WTC11 (cell line): Measurements from ENCODE around the gene IGLL5. TPM values are rescaled to one million over a fixed set of nuclear protein-coding genes. Genes with fewer than 3 reads are reported as not detected.

Experiments
- ATAC-seq: fragments of 200-7000 bp; cut with Tn5 transposase; 2 replicates; pipeline ENCODE4 v1.10.0; 2021; ENCODE audit warnings: mild to moderate bottlenecking, moderate library complexity
- CTCF ChIA-PET: fragments of 300-600 bp; sonication (Branson Sonifier 250); formaldehyde crosslinking; loops from one replicate; lab custom pipeline; 2021; ENCODE audit warnings: antibody characterized with exemption; lab: Charles Lee
- POLR2A ChIA-PET: fragments of 350-600 bp; sonication (Branson Sonifier 250); formaldehyde crosslinking; loops from one replicate; lab custom pipeline; 2021; ENCODE audit warnings: antibody characterized with exemption; lab: Charles Lee
- DNase-seq: peaks from one replicate; pipeline ENCODE4 v3.0.0; 2021; ENCODE audit warnings: low spot score
- H3K27ac Mint-ChIP-seq: 2 replicates; pipeline ENCODE4 v1.8.0; 2021; ENCODE audit warnings: mixed read lengths
- H3K27me3 Mint-ChIP-seq: 2 replicates; pipeline ENCODE4 v1.8.0; 2021; ENCODE audit warnings: low read depth, mild to moderate bottlenecking, moderate library complexity, mixed read lengths
- H3K36me3 Mint-ChIP-seq: 2 replicates; pipeline ENCODE4 v1.8.0; 2021; ENCODE audit warnings: mixed read lengths
- H3K4me1 Mint-ChIP-seq: 2 replicates; pipeline ENCODE4 v1.8.0; 2022; ENCODE audit warnings: mixed read lengths
- H3K4me3 Mint-ChIP-seq: 2 replicates; pipeline ENCODE4 v1.8.0; 2021; ENCODE audit warnings: mild to moderate bottlenecking, moderate library complexity, mixed read lengths
- H3K9me3 Mint-ChIP-seq: 2 replicates; pipeline ENCODE4 v1.8.0; 2021; ENCODE audit warnings: mixed read lengths
- ATF2 ChIP-seq: sonication (generic); formaldehyde crosslinking; IDR thresholded peaks from 2 replicates; pipeline ENCODE4 v1.8.1; 2022; ENCODE audit warnings: low read depth, missing genetic modification reagents, borderline replicate concordance
- JAZF1 ChIP-seq: fragments of 250-450 bp; sonication (Bioruptor Pico); IDR thresholded peaks from 2 replicates; pipeline ENCODE4 v1.9.0; 2021; ENCODE audit warnings: moderate library complexity, mild to moderate bottlenecking, inconsistent platforms
- KAT7 ChIP-seq: sonication (generic); formaldehyde crosslinking; IDR thresholded peaks from 2 replicates; pipeline ENCODE4 v1.8.1; 2023; ENCODE audit warnings: missing genetic modification reagents, mild to moderate bottlenecking, borderline replicate concordance
- MAX ChIP-seq: sonication (generic); formaldehyde crosslinking; IDR thresholded peaks from 2 replicates; pipeline ENCODE4 v1.8.0; 2022; ENCODE audit warnings: mild to moderate bottlenecking, missing genetic modification reagents
- NR1H2 ChIP-seq: sonication (generic); formaldehyde crosslinking; IDR thresholded peaks from 2 replicates; pipeline ENCODE4 v1.9.0; 2021; ENCODE audit warnings: mild to moderate bottlenecking, moderate library complexity, missing genetic modification reagents
- OVOL2 ChIP-seq: fragments of 250-450 bp; sonication (Bioruptor Pico); IDR thresholded peaks from 2 replicates; pipeline ENCODE4 v1.9.0; 2021; ENCODE audit warnings: mild to moderate bottlenecking, borderline replicate concordance
- RELA ChIP-seq: sonication (generic); formaldehyde crosslinking; IDR thresholded peaks from 2 replicates; pipeline ENCODE4 v1.8.1; 2022; ENCODE audit warnings: missing genetic modification reagents, mild to moderate bottlenecking, borderline replicate concordance
- SOX15 ChIP-seq: fragments of 250-450 bp; sonication (Bioruptor Pico); IDR thresholded peaks from 2 replicates; pipeline ENCODE4 v1.9.0; 2021; ENCODE audit warnings: mild to moderate bottlenecking
- TEAD4 ChIP-seq: sonication (generic); formaldehyde crosslinking; IDR thresholded peaks from 2 replicates; pipeline ENCODE4 v1.8.0; 2022; ENCODE audit warnings: mild to moderate bottlenecking, missing genetic modification reagents
- total RNA-seq: library from RNA; stranded (reverse); gene quantifications from 3 replicates; pipeline ENCODE4 v1.2.3, GENCODE V29; 2021
- TF ChIP-seq, protein P1 (sequence below): fragments of 250-450 bp; sonication (Bioruptor Pico); IDR thresholded peaks from 2 replicates; pipeline ENCODE4 v1.8.0; 2021; ENCODE audit warnings: mild to moderate bottlenecking
- TF ChIP-seq, protein P2 (sequence below): sonication (generic); formaldehyde crosslinking; IDR thresholded peaks from 2 replicates; pipeline ENCODE4 v1.8.1; 2022; ENCODE audit warnings: low read depth, mild to moderate bottlenecking, moderate library complexity, missing genetic modification reagents, borderline replicate concordance
- TF ChIP-seq, protein P3 (sequence below): sonication (generic); formaldehyde crosslinking; IDR thresholded peaks from 2 replicates; pipeline ENCODE4 v1.8.1; 2022; ENCODE audit warnings: mild to moderate bottlenecking, missing genetic modification reagents, moderate library complexity, borderline replicate concordance
- TF ChIP-seq, protein P4 (sequence below): fragments of 200-600 bp; IDR thresholded peaks from 2 replicates; pipeline ENCODE4 v1.8.0; 2022; ENCODE audit warnings: antibody characterized with exemption
- TF ChIP-seq, protein P5 (sequence below): sonication (generic); formaldehyde crosslinking; IDR thresholded peaks from 2 replicates; pipeline ENCODE4 v1.8.1; 2023; ENCODE audit warnings: mild to moderate bottlenecking, missing genetic modification reagents, moderate library complexity

Gene IGLL5
- total RNA-seq, 1 experiment from 2014 or later, result not detected

DNA sequence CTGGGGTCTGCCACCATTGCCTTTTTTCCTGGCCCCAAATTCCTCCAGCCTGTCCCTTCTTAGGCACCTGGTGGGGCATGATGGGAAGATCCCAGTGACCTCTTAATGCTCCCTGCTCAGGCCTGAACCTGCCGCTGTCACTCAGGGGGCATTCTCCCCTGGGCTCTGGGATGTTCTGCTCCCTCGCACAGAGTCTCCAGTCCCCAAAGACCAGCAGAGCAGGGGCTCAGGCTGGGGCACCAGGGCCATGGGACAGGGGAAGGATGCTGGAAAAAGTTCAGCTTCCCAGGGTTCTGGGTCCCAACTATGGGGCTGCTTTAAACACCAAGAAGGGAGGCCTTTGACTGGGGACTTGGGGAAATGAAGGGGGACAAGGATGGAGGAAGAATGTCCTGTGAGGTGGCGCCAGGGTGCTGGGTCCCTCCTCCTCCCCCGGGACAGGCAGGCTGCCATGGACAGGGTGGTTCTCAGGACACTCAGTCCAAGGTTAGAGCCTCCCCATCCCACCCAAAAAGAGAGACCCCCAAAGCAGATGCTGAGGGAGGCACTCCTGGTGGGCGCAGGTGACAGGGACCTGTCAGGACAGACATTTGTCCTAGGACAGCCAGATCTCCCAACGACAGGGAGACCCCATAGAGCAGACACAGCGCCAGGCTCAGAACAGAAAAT lies 30.8 kb downstream of the IGLL5 start (continued):
- TF ChIP-seq, protein P1, sequence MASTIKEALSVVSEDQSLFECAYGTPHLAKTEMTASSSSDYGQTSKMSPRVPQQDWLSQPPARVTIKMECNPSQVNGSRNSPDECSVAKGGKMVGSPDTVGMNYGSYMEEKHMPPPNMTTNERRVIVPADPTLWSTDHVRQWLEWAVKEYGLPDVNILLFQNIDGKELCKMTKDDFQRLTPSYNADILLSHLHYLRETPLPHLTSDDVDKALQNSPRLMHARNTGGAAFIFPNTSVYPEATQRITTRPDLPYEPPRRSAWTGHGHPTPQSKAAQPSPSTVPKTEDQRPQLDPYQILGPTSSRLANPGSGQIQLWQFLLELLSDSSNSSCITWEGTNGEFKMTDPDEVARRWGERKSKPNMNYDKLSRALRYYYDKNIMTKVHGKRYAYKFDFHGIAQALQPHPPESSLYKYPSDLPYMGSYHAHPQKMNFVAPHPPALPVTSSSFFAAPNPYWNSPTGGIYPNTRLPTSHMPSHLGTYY (CRISPR knock-in tag), result no peak
- TF ChIP-seq KAT7 (CRISPR knock-in tag) (no peak), NR1H2 (CRISPR knock-in tag) (no peak), SOX15 (CRISPR knock-in tag) (no peak), ATF2 (CRISPR knock-in tag) (no peak), OVOL2 (CRISPR knock-in tag) (no peak), TEAD4 (CRISPR knock-in tag) (no peak)
- TF ChIP-seq, protein P2, sequence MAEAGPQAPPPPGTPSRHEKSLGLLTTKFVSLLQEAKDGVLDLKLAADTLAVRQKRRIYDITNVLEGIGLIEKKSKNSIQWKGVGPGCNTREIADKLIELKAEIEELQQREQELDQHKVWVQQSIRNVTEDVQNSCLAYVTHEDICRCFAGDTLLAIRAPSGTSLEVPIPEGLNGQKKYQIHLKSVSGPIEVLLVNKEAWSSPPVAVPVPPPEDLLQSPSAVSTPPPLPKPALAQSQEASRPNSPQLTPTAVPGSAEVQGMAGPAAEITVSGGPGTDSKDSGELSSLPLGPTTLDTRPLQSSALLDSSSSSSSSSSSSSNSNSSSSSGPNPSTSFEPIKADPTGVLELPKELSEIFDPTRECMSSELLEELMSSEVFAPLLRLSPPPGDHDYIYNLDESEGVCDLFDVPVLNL (CRISPR knock-in tag), result no peak
- TF ChIP-seq, protein P3, sequence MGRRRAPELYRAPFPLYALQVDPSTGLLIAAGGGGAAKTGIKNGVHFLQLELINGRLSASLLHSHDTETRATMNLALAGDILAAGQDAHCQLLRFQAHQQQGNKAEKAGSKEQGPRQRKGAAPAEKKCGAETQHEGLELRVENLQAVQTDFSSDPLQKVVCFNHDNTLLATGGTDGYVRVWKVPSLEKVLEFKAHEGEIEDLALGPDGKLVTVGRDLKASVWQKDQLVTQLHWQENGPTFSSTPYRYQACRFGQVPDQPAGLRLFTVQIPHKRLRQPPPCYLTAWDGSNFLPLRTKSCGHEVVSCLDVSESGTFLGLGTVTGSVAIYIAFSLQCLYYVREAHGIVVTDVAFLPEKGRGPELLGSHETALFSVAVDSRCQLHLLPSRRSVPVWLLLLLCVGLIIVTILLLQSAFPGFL (CRISPR knock-in tag), result no peak

GRCh38 chr22:22919041-22919440 lies 31.4 kb downstream of the IGLL5 start:
- ChIA-PET CTCF (no interaction called here), POLR2A (no interaction called here)
- peaks cover 5% of the 10 kb centered on the region; the same call in 1 of the 2 replicates for H3K9me3 Mint-ChIP-seq
- no peaks in the 10 kb centered on the region; the same call in 1 of the 2 replicates for H3K4me1 Mint-ChIP-seq
- H3K4me3 Mint-ChIP-seq, result no peak overlapping the region
- no peaks in the 10 kb centered on the region for H3K36me3 Mint-ChIP-seq
- peaks cover 79% of the 10 kb centered on the region for H3K27me3 Mint-ChIP-seq
- ATAC-seq (no peak), DNase-seq (no peak)
- H3K27ac Mint-ChIP-seq, result no peak overlapping the region
- no peak for TF ChIP-seq RELA (CRISPR knock-in tag)
- TF ChIP-seq MAX (CRISPR knock-in tag), result no peak
- no peak for TF ChIP-seq JAZF1 (CRISPR knock-in tag)
- TF ChIP-seq, protein P4, sequence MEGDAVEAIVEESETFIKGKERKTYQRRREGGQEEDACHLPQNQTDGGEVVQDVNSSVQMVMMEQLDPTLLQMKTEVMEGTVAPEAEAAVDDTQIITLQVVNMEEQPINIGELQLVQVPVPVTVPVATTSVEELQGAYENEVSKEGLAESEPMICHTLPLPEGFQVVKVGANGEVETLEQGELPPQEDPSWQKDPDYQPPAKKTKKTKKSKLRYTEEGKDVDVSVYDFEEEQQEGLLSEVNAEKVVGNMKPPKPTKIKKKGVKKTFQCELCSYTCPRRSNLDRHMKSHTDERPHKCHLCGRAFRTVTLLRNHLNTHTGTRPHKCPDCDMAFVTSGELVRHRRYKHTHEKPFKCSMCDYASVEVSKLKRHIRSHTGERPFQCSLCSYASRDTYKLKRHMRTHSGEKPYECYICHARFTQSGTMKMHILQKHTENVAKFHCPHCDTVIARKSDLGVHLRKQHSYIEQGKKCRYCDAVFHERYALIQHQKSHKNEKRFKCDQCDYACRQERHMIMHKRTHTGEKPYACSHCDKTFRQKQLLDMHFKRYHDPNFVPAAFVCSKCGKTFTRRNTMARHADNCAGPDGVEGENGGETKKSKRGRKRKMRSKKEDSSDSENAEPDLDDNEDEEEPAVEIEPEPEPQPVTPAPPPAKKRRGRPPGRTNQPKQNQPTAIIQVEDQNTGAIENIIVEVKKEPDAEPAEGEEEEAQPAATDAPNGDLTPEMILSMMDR, result no peak
- TF ChIP-seq, protein P5, sequence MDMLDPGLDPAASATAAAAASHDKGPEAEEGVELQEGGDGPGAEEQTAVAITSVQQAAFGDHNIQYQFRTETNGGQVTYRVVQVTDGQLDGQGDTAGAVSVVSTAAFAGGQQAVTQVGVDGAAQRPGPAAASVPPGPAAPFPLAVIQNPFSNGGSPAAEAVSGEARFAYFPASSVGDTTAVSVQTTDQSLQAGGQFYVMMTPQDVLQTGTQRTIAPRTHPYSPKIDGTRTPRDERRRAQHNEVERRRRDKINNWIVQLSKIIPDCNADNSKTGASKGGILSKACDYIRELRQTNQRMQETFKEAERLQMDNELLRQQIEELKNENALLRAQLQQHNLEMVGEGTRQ (CRISPR knock-in tag), result no peak
